Transverse colon (tissue), 4 donors: ENCODE results near the gene KCNF1. TPM values are rescaled to one million over a fixed set of nuclear protein-coding genes. Genes with fewer than 3 reads are reported as not detected.

ENCODE experiments used
- DNase-seq: peaks from one replicate; pipeline ENCODE4 v3.0.0-alpha.2; 2019
- H3K27ac ChIP-seq, 4 donors: fragments of 200-600 bp; sonication (generic); 2 replicates each; pipeline ENCODE4 v1.5.1; 2016 to 2018; ENCODE audit warnings: inconsistent platforms in 4 of 4
- H3K27me3 ChIP-seq: fragments of 200-600 bp; sonication (generic); 2 replicates; pipeline ENCODE4 v1.5.1; 2017; ENCODE audit warnings: inconsistent platforms
- H3K36me3 ChIP-seq, 4 donors: fragments of 200-600 bp; sonication (generic); 2 replicates each; pipeline ENCODE4 v1.5.1; 2017 to 2019; ENCODE audit warnings: inconsistent platforms in 4 of 4
- H3K4me1 ChIP-seq, 4 donors: fragments of 200-600 bp; sonication (generic); 2 replicates each; pipeline ENCODE4 v1.5.1; 2017 to 2020; ENCODE audit warnings: inconsistent platforms in 4 of 4
- H3K4me3 ChIP-seq, 4 donors: fragments of 200-600 bp; sonication (generic); 1 replicate in 1 of 4; 2 replicates in 3 of 4; pipeline versions ENCODE4 v1.5.1 to v1.6.1; 2017 to 2019; ENCODE audit warnings: inconsistent platforms in 4 of 4
- H3K9me3 ChIP-seq, 2 donors: fragments of 200-600 bp; sonication (generic); 2 replicates each; pipeline ENCODE4 v1.5.1; 2017 to 2019; ENCODE audit warnings: inconsistent platforms in 2 of 2
- EP300 ChIP-seq: sonication (generic); formaldehyde crosslinking; IDR thresholded peaks from one replicate; pipeline ENCODE4 v1.6.1; 2017; ENCODE audit warnings: antibody characterized with exemption, low read depth
- POLR2A ChIP-seq: fragments of 450-650 bp; IDR thresholded peaks from one replicate; pipeline ENCODE4 v1.6.1; 2016; ENCODE audit warnings: antibody characterized with exemption, mild to moderate bottlenecking, moderate library complexity
- POLR2AphosphoS5 ChIP-seq, 3 donors: sonication (generic); formaldehyde crosslinking; IDR thresholded peaks; one replicate each; pipeline ENCODE4 v1.6.1; 2016; ENCODE audit warnings: antibody characterized with exemption in 3 of 3
- WGBS, 2 donors: methylation state at CpG; one replicate each; pipeline ENCODE4 v1.1.5; 2018; ENCODE audit warnings: low coverage in 1 of 2; 5-methylcytosine and 5-hydroxymethylcytosine counted together
- in situ Hi-C, 4 donors: fragments of 200-750 bp; cut with MboI; loops; one replicate each; pipeline versions ENCODE4 v1.15.0 to v1.15.1; 2017; ENCODE audit warnings: low sequenced_read_pairs in 3 of 4, low pct_ligation_motif_present in 1 of 4, low pct_unique_long_range_greater_than_20kb in 1 of 4
- intact Hi-C: fragments of 100-400 bp; cut with DNase I; formaldehyde crosslinking; loops from one replicate; pipeline ENCODE4 v1.15.1; 2023; ENCODE audit warnings: low total_unique reads
- total RNA-seq, 4 donors: library from RNA; depleted of rRNA; stranded (reverse); fragments of >200 nt; gene quantifications; one replicate each; pipeline ENCODE4 v1.1.0, GENCODE V29; 2016
- TF ChIP-seq, protein P1 (sequence below), 5 experiments: fragments of 200-600 bp in 3 of 5; fragments of 450-650 bp in 2 of 5; sonication (generic) in 3 of 5; IDR thresholded peaks; 1 replicate in 2 of 5; 2 replicates in 3 of 5; pipeline ENCODE4 v1.5.1; 2016 to 2017; ENCODE audit warnings: antibody characterized with exemption in 5 of 5, inconsistent platforms in 3 of 5, mild to moderate bottlenecking in 2 of 5, moderate library complexity in 1 of 5

KCNF1 gene
- total RNA-seq, 4 donors from 2014 or later: 0.27 TPM; not detected in 3

DNA sequence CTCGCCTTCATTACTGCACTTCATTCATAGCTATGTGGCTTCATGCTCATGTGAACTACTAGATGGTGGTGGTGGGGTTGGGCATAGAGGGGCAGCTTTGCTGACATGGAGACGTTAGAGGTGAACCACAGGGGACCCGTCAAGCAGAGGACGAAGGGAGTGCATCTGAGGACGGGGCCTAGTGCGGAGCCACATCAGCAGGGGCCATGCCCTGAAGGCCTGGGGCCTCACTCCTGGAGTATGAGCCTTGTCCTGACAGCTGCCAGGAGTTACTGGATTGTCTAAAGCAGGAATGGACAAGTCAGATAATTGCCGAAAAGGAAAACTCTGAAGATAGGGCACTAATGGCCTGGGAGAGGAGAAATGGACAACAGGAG is 36.4 kb downstream of the KCNF1 start:
- H3K27me3 ChIP-seq: peaks cover 5% of the 10 kb centered on the region
- no peak for TF ChIP-seq EP300
- TF ChIP-seq POLR2AphosphoS5 (IDR thresholded peaks at IDR 0.05): no peak
- no peak overlapping the region for H3K4me3 ChIP-seq
- in situ Hi-C loops (no loop called here), intact Hi-C loops (no loop called here)
- H3K9me3 ChIP-seq: no peaks in the 10 kb centered on the region
- no peaks in the 10 kb centered on the region for H3K4me1 ChIP-seq
- H3K27ac ChIP-seq: no peak overlapping the region
- H3K36me3 ChIP-seq: no peaks in the 10 kb centered on the region
- 81% methylated on average over 7 of the region's 7 CpGs; no CpG with 5 or more reads in 1 of the 2 donors for WGBS, 2 donors
- no peak for DNase-seq

DNA sequence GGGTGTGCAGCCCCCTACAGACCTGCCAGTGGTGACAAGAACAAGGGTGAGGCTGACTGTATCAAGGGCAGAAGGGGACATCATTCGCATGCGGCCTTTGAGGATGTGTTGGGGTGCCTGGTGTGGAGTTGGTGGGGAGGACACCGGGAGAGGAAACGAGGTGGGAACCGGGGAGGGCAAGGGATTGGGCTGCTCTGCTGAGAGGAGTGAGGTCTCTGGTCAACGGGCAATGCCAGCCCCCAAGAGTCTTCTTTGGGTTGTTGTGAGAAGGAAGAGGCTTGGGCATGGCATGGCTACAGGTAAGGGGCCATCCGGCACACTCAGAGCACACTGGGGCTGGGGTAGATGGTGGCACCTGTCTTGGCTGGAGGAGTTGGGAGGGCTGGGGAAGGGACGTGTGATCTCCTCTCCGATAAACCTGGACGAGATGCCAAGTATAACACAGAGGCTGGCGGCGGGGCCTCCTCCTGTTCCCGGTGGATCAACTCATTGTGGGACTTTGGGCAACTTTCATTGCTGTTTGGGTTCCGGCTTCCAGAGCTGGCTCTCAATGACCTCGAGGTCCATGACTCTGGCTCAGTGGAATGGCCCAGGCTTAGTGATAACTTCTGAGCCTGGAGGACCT is 37.0 kb downstream of the KCNF1 start:
- Histone ChIP-seq H3K27ac (no peak overlapping the region), H3K4me1 (no peaks in the 10 kb centered on the region), H3K36me3 (no peaks in the 10 kb centered on the region), H3K27me3 (peaks cover 5% of the 10 kb centered on the region), H3K9me3 (no peaks in the 10 kb centered on the region), H3K4me3 (no peak overlapping the region)
- in situ Hi-C loops: no loop called here
- TF ChIP-seq POLR2AphosphoS5 (IDR thresholded peaks at IDR 0.05): no peak
- TF ChIP-seq, protein P1, sequence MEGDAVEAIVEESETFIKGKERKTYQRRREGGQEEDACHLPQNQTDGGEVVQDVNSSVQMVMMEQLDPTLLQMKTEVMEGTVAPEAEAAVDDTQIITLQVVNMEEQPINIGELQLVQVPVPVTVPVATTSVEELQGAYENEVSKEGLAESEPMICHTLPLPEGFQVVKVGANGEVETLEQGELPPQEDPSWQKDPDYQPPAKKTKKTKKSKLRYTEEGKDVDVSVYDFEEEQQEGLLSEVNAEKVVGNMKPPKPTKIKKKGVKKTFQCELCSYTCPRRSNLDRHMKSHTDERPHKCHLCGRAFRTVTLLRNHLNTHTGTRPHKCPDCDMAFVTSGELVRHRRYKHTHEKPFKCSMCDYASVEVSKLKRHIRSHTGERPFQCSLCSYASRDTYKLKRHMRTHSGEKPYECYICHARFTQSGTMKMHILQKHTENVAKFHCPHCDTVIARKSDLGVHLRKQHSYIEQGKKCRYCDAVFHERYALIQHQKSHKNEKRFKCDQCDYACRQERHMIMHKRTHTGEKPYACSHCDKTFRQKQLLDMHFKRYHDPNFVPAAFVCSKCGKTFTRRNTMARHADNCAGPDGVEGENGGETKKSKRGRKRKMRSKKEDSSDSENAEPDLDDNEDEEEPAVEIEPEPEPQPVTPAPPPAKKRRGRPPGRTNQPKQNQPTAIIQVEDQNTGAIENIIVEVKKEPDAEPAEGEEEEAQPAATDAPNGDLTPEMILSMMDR (IDR thresholded peaks at IDR 0.05): no peak
- TF ChIP-seq POLR2A: no peak
- TF ChIP-seq EP300: no peak
- 88% methylated on average over 15 of the region's 15 CpGs; no CpG with 5 or more reads in 1 of the 2 donors for WGBS, 2 donors
- DNase-seq: no peak
- intact Hi-C loops: no loop called here

- TF ChIP-seq, protein P1 (IDR thresholded peaks at IDR 0.05): no peak
- TF ChIP-seq POLR2AphosphoS5 (IDR thresholded peaks at IDR 0.05) (no peak), POLR2A (no peak), EP300 (no peak)
- in situ Hi-C loops: no loop called here
- H3K36me3 ChIP-seq: no peaks in the 10 kb centered on the region
- DNase-seq: no peak
- no peaks in the 10 kb centered on the region for H3K4me1 ChIP-seq
- no peak overlapping the region for H3K27ac ChIP-seq
- no peak overlapping the region for H3K4me3 ChIP-seq
- H3K9me3 ChIP-seq: no peaks in the 10 kb centered on the region
- peaks cover 2% of the 10 kb centered on the region for H3K27me3 ChIP-seq
- intact Hi-C loops: no loop called here
- WGBS, 2 donors: 48 to 83% methylated on average over 1 of the region's 1 CpG
Observed at GRCh38 chr2:10949835-10950234, 38.1 kb downstream of the KCNF1 start.

GRCh38 chr2:10951558-10952414 is 40.1 kb downstream of the KCNF1 start:
- intact Hi-C loops (no loop called here), in situ Hi-C loops (no loop called here)
- Histone ChIP-seq H3K9me3 (no peaks in the 10 kb centered on the region), H3K36me3 (no peaks in the 10 kb centered on the region), H3K27ac (no peak overlapping the region), H3K4me3 (no peak overlapping the region), H3K27me3 (no peaks in the 10 kb centered on the region), H3K4me1 (no peaks in the 10 kb centered on the region)
- 66 to 80% methylated on average over 1 to 9 of the region's 9 CpGs for WGBS, 2 donors
- DNase-seq: no peak
- TF ChIP-seq, protein P1 (IDR thresholded peaks at IDR 0.05): no peak
- TF ChIP-seq EP300 (no peak), POLR2AphosphoS5 (IDR thresholded peaks at IDR 0.05) (no peak), POLR2A (no peak)
